Stimulated activated CD4-positive, alpha-beta T cell treated with anti-CD3 and anti-CD28 coated beads, Interleukin-1b, Interleukin-23, amount 100 ng/mL, for 24 hours (primary cell): Measurements from ENCODE around the gene POFUT1.
"Not testable (repeated sequence)": the region's sequence is repeated elsewhere in the genome, so short reads cannot be mapped to it uniquely, and the experiment has no call there.

Experiments
- DNase-seq, 4 experiments: peaks; one replicate each; pipeline ENCODE4 v3.0.0-alpha.2; 2020; ENCODE audit warnings: low read depth in 4 of 4, low spot score in 1 of 4

Gene POFUT1

GRCh38 chr20:32232326-32232886 lies 24.7 kb downstream of the POFUT1 start:
- DNase-seq = no peak

- no peak for DNase-seq
Measured at GRCh38 chr20:32233286-32233685, 25.6 kb downstream of the POFUT1 start.

- no peak for DNase-seq
Measured at GRCh38 chr20:32234135-32234808, 26.6 kb downstream of the POFUT1 start.

- DNase-seq = no peak
Measured at GRCh38 chr20:32235331-32236047, 27.8 kb downstream of the POFUT1 start.

GRCh38 chr20:32236048-32236533 lies 28.4 kb downstream of the POFUT1 start:
- no peak for DNase-seq

- no peak for DNase-seq
Measured at GRCh38 chr20:32236819-32237218, 29.1 kb downstream of the POFUT1 start.

- no peak for DNase-seq
Measured at GRCh38 chr20:32237419-32237818, 29.7 kb downstream of the POFUT1 start.

GRCh38 chr20:32238483-32239425 lies 31.1 kb downstream of the POFUT1 start:
- DNase-seq = no peak

- DNase-seq = no peak
Measured at GRCh38 chr20:32240205-32240604, 32.5 kb downstream of the POFUT1 start.

- DNase-seq = no peak
Measured at GRCh38 chr20:32241807-32242206, 34.1 kb downstream of the POFUT1 start.

- no peak for DNase-seq
Measured at GRCh38 chr20:32244150-32244823, 36.6 kb downstream of the POFUT1 start.

GRCh38 chr20:32244959-32245358 lies 37.3 kb downstream of the POFUT1 start:
- no peak for DNase-seq

GRCh38 chr20:32246208-32246607 lies 38.5 kb downstream of the POFUT1 start:
- not testable (repeated sequence) for DNase-seq

- no peak for DNase-seq
Measured at GRCh38 chr20:32248043-32248442, 40.4 kb downstream of the POFUT1 start.

- no peak for DNase-seq
Measured at GRCh38 chr20:32249030-32249738, 41.5 kb downstream of the POFUT1 start.

- DNase-seq = no peak
Measured at GRCh38 chr20:32251470-32251869, 43.8 kb downstream of the POFUT1 start.

GRCh38 chr20:32252189-32252588 lies 44.5 kb downstream of the POFUT1 start:
- DNase-seq = peak; percentile 52 to 89 (median 62)

GRCh38 chr20:32260973-32261372 lies 53.3 kb downstream of the POFUT1 start:
- DNase-seq = not testable (repeated sequence)

GRCh38 chr20:32261644-32262043 lies 54.0 kb downstream of the POFUT1 start:
- no peak for DNase-seq

- no peak for DNase-seq
Measured at GRCh38 chr20:32263398-32263954, 55.8 kb downstream of the POFUT1 start.
